ENCODE results near the gene DPY19L3. TPM values are rescaled to one million over a fixed set of nuclear protein-coding genes. Genes with fewer than 3 reads are reported as not detected.

DPY19L3 gene
- total RNA-seq, 2 donors from 2014 or later = 86.5 to 112 TPM

DNA sequence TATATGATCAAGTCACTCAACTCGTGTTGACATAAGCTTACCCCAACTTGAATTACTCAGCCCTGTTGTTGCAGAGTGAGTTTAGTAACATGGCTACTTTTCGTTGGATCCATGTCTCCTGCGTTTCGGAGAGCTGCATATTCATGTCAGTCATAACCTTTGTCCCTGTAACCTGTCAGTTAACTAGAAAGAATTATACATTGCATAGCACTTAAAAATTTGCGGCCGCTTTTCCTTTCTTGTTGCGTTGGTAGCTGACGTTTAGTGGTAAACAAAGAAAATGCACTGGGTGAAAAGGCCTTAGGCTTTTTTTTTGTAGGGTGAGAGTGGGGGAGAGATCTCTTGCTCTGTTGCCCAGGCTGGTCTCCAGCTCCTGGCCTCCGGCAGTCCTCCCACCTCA, 46.0 kb upstream of the DPY19L3 start:
- H3K9ac ChIP-seq (ENCODE audit: extremely low read depth, low read length, poor library complexity, severe bottlenecking) = no peak overlapping the region
- peaks cover 6% of the 10 kb centered on the region for H3K9me3 ChIP-seq (ENCODE audit: control insufficient read depth, low read length)
- no peak overlapping the region for H3K27ac ChIP-seq (ENCODE audit: low read depth, low read length)
- peaks cover 69% of the 10 kb centered on the region for H3K36me3 Mint-ChIP-seq (ENCODE audit: low read depth)
- WGBS, 2 experiments (ENCODE audit: insufficient coverage in 1 of 2, insufficient read length in 1 of 2) = 94 to 95% methylated on average over 4 to 9 of the region's 9 CpGs
- peaks cover 78% of the 10 kb centered on the region for H3K36me3 ChIP-seq (ENCODE audit: control insufficient read depth, insufficient read depth, low read length)
- TF ChIP-seq, protein P1, sequence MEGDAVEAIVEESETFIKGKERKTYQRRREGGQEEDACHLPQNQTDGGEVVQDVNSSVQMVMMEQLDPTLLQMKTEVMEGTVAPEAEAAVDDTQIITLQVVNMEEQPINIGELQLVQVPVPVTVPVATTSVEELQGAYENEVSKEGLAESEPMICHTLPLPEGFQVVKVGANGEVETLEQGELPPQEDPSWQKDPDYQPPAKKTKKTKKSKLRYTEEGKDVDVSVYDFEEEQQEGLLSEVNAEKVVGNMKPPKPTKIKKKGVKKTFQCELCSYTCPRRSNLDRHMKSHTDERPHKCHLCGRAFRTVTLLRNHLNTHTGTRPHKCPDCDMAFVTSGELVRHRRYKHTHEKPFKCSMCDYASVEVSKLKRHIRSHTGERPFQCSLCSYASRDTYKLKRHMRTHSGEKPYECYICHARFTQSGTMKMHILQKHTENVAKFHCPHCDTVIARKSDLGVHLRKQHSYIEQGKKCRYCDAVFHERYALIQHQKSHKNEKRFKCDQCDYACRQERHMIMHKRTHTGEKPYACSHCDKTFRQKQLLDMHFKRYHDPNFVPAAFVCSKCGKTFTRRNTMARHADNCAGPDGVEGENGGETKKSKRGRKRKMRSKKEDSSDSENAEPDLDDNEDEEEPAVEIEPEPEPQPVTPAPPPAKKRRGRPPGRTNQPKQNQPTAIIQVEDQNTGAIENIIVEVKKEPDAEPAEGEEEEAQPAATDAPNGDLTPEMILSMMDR (conservative IDR thresholded peaks at IDR 0.05) = no peak
- no peak overlapping the region for H3K4me3 ChIP-seq (ENCODE audit: low read length)
- H3K27me3 Mint-ChIP-seq (ENCODE audit: insufficient read depth) = no peaks in the 10 kb centered on the region
- DNase-seq = no peak
- H3K27ac Mint-ChIP-seq = no peak overlapping the region
- H3K4me1 ChIP-seq (ENCODE audit: control insufficient read depth, insufficient read depth, low read length) = no peaks in the 10 kb centered on the region
- no peaks in the 10 kb centered on the region for H3K9me3 Mint-ChIP-seq
- H3K27me3 ChIP-seq (ENCODE audit: control insufficient read depth, insufficient read depth, low read length, poor library complexity, severe bottlenecking) = no peaks in the 10 kb centered on the region
- no peak overlapping the region for H3K4me3 Mint-ChIP-seq
- no peaks in the 10 kb centered on the region for H3K4me1 Mint-ChIP-seq

DNA sequence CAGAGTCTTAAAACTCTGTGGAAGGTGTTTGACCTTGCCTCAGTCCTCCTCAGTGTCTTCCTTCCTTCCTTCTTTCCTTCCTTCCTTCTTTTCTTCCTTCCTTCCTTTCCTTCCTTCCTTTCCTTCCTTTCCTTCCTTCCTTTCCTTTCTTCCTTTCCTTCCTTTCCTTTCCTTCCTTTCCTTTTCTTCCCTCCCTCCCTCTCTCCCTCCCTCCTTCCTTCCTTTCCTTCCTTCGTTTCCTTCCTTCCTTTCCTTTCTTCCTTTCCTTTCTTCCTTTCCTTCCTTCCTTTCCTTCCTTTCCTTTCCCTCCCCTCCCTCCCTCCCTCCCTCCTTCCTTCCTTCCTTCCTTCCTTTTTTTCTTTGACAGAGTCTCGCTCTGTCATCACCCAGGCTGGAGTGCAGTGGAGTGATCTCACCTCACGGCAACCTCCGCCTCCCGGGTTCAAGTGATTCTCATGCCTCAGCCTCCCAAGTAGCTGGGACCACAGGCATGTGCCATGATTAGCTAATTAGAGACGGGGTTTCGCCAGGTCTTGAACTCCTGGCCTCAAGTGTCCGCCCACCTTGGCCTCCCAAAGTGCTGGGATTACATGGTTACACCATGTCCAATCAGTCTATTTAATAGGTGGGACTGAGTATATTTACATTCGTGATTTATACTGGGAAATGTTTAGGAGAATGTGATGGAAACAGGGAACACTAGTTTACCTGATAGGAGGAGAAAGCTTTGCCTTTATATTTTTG, 43.8 kb upstream of the DPY19L3 start:
- H3K27me3 Mint-ChIP-seq (ENCODE audit: insufficient read depth) = no peaks in the 10 kb centered on the region
- WGBS, 2 experiments (ENCODE audit: insufficient coverage in 1 of 2, insufficient read length in 1 of 2) = 91 to 93% methylated on average over 8 to 9 of the region's 9 CpGs
- no peak overlapping the region for H3K4me3 Mint-ChIP-seq
- Histone ChIP-seq H3K4me1 (ENCODE audit: control insufficient read depth, insufficient read depth, low read length) (no peaks in the 10 kb centered on the region), H3K9ac (ENCODE audit: extremely low read depth, low read length, poor library complexity, severe bottlenecking) (no peak overlapping the region), H3K27me3 (ENCODE audit: control insufficient read depth, insufficient read depth, low read length, poor library complexity, severe bottlenecking) (no peaks in the 10 kb centered on the region), H3K9me3 (ENCODE audit: control insufficient read depth, low read length) (no peaks in the 10 kb centered on the region), H3K4me3 (ENCODE audit: low read length) (no peak overlapping the region), H3K36me3 (ENCODE audit: control insufficient read depth, insufficient read depth, low read length) (peaks cover 67% of the 10 kb centered on the region), H3K27ac (ENCODE audit: low read depth, low read length) (no peak overlapping the region)
- TF ChIP-seq, protein P1 (conservative IDR thresholded peaks at IDR 0.05) = no peak
- no peak overlapping the region for H3K27ac Mint-ChIP-seq
- H3K4me1 Mint-ChIP-seq = no peaks in the 10 kb centered on the region
- DNase-seq = no peak
- H3K36me3 Mint-ChIP-seq (ENCODE audit: low read depth) = peaks cover 67% of the 10 kb centered on the region
- H3K9me3 Mint-ChIP-seq = no peaks in the 10 kb centered on the region

DNA sequence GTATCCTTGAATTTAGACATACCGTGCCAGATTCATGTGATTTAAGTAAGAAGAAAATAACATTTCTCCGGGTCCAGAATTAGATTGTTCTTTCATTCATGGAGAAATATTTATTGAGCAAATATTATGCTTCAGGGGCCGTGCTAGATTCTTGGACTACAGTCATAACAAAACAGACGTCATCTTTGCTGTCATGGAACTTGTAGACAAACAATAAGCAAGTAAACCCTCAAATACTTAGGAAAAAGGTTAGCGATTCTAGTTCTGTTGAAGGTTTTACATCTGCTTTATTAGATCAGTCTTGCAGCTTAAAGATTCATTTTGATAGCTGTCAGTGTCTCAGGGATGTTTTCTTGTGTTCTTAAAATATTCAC, 43.3 kb upstream of the DPY19L3 start:
- H3K36me3 Mint-ChIP-seq (ENCODE audit: low read depth) = peaks cover 67% of the 10 kb centered on the region
- TF ChIP-seq, protein P1 (conservative IDR thresholded peaks at IDR 0.05) = no peak
- whole genome bisulfite sequencing, 2 experiments (ENCODE audit: insufficient coverage in 1 of 2, insufficient read length in 1 of 2) = 94 to 96% methylated on average over 5 of the region's 5 CpGs

More for the DNA sequence above, 43.3 kb upstream of the DPY19L3 start:
- peaks cover 67% of the 10 kb centered on the region for H3K36me3 ChIP-seq (ENCODE audit: control insufficient read depth, insufficient read depth, low read length)
- Mint-ChIP-seq H3K9me3 (no peaks in the 10 kb centered on the region), H3K4me3 (no peak overlapping the region), H3K4me1 (no peaks in the 10 kb centered on the region), H3K27ac (no peak overlapping the region), H3K27me3 (ENCODE audit: insufficient read depth) (no peaks in the 10 kb centered on the region)
- no peaks in the 10 kb centered on the region for H3K4me1 ChIP-seq (ENCODE audit: control insufficient read depth, insufficient read depth, low read length)
- no peak overlapping the region for H3K27ac ChIP-seq (ENCODE audit: low read depth, low read length)
- H3K9me3 ChIP-seq (ENCODE audit: control insufficient read depth, low read length) = no peaks in the 10 kb centered on the region
- no peak overlapping the region for H3K4me3 ChIP-seq (ENCODE audit: low read length)
- H3K27me3 ChIP-seq (ENCODE audit: control insufficient read depth, insufficient read depth, low read length, poor library complexity, severe bottlenecking) = no peaks in the 10 kb centered on the region
- no peak overlapping the region for H3K9ac ChIP-seq (ENCODE audit: extremely low read depth, low read length, poor library complexity, severe bottlenecking)
- DNase-seq = no peak
